HG03457 (cell line): ENCODE data around the gene SH3PXD2B.

Experiments used
- ATAC-seq: cut with Tn5 transposase; IDR thresholded peaks from one replicate; pipeline ENCODE4 v1.9.1; 2021; ENCODE audit warnings: moderate number of reproducible peaks; ENCODE audit not compliant: unreplicated experiment

Gene SH3PXD2B

DNA sequence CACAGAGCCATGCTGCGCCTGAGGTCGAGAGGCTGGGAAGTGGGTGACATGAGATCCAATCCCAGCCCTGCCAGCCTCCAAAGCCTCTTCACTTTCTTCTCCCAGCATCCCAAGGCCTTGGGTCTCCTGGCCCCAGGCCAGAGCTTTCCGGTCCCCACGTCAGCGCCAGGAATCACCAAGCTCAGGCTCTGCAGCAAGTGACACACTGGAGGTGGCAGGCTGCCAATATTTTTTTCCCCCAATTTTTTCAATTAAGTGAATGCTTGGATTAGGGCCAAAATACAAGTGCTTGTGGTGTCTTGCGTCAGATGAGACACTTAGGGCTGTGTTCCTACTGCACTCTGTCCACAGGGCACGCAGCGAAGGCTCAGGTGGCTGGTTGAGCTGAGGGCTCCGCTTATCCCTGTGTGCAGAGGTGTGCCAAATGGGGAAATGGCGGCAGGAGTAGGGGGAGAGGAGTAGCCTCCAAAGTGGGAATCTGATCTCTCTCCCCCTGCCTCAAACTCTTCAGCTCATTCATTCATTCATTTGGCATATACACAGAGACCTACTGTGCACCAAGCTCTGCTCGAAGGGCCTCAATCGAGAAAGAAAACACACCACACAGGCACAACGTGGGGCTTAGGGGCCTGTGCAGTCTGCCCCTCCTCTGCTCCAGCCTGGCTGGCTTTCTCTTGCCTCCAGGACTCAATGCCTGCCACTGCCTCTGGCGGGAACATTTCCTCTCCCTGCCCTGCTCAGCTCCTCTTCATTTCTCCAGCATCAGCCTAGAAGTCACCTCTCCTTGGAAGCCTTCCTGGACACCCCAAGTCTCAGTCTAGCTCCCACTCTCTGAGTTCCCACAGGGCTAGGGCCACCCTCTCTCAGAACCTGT is 16.6 kb downstream of the SH3PXD2B start:
- no peak for ATAC-seq

DNA sequence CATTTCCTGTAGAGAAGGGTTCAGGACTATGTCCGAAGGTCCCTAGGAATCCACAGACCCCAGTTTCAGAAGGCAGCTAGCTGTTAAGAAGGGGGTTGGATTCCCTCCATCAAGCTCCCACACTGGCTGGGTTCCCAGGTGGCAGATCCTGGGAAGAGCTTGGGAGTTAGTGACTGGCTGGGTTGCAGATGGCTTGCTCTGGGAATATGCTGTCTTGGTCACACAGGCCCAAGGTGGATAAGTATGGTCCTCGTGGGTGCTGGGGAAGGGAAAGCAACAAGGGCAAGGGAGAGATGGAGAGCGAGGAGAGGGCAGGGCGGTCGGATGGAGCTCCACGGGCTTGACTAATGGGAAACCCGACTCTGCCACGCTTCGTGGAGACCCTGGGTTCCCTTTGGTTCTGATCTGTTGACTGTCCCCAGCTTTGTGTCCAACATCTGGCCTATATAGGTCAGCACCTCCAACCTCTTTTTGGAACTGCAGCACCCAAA is 17.4 kb downstream of the SH3PXD2B start:
- ATAC-seq: no peak

DNA sequence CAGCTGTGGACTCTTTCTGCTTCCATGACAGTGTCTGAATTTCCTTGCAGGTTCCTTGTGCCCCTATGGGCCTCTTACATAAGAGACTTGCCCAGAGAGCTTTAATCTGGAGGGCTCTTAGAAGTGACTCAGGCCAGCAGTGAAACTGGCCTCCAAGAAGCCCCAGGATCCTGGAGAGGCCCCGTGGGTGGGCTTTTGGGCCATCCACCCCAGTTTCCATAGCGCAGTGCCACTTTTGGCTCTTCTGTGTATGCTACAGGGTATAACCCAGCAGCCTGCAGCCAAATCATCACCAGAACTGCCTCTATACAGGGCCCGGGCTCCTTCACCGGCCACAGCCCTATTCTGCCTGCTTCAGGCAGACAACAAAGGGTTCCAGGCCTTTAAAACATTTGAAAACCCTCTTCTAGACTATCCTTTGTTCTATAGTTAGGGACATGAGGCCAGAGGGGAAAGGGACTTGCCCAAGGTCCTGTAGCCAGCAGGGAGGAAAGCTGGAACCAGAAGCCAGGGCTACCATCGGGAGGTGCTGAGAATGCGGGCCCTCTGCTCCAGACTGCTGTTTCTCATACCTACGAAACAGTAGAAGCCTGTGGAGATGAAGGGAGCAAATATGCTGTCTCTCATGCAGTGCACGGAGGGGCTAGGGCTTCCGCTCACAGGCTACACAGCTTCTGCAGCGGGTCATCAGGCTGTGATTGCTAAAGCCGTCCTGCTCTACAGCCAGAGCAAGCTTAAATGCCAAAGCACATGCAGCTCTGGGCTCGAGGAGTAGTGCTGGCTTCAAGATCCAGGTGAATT is 18.0 kb downstream of the SH3PXD2B start:
- no peak for ATAC-seq

DNA sequence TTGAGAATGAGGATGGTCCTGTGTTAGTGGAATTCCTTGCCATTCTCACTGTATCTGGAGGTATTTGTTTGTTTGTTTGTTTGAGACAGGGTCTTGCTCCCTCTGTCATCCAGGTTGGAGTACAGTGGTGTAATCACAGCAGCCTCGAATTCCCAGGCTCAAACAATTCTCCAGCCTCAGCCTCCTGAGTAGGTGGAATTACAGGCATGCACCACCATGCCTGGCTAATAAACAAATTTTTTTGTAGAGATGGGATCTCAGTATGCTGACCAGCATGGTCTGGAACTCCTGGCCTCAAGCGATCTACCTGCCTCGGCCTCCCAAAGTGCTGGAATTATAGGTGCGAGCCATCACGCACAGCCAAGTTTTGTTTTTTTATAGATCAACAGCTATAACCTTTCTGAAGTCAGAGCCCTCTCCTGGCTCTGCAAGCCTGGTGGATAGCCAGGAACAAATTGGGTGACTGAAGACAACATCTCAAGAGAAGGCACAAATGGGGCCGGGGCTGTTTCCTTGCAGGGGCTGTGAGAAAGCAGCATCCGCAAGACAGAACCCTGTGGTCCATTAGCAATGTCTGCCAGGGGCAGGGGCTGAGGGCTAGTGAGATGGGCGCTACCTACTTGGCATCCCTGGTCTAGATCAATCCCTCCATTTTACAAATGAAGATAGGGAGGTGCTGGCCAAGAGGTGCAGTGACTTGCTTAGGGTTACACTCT is 18.8 kb downstream of the SH3PXD2B start:
- no peak for ATAC-seq

DNA sequence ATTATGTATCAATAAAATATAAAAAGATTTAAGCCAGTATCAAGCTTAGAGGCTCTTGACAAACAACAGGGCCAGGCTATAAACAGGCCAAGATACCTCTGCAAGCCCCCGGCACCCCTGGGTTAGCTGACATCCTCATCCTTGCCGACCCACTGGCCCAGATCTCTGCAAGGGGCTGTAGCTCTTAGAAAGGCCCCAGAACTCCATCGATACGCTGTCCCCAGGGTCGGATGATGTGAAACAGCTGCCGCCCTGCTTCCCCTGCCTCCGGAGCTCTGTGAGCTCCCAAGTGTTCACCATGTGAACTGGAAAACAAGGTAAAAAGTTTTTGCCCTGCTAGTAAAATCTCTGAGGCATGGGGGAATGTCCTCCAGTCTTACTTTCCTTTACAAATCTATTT is 20.1 kb downstream of the SH3PXD2B start:
- no peak for ATAC-seq

DNA sequence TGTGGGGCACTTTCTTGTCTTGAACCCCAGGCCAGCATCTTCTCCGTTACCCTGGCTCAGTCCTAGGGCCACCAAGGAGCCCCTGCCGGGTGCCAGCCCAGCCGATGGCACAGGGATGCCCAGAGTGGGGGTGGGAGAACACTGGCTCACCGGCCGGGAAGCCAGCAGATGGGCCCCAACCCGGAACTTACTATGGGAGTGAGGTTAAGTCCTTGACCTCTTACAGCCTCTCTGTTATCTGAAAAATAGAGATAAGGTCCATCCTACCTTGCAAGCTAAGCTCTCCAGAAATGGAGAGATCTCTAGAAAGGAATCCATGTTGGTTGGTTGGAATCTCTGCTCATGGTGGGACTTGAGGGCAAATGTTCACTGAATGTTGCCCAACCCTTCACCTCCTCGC is 20.8 kb downstream of the SH3PXD2B start:
- ATAC-seq: no peak

DNA sequence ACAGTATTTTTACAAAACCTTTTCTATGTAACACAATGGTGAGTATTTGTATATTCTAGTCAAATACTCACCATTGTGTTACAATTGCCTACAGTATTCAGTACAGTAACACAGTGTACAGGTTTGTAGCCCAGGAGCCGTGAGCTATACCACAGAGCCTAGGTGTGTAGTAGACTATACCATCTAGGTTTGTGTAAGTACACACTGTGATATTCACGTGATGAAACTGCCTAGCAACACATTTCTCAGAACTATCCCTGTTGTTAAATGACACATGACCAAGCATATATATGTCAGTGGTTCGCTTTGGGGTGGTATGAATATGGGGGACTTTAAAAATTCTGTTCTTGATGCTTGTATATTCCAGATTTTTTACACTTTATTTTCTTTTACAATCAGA is 21.3 kb downstream of the SH3PXD2B start:
- no peak for ATAC-seq

DNA sequence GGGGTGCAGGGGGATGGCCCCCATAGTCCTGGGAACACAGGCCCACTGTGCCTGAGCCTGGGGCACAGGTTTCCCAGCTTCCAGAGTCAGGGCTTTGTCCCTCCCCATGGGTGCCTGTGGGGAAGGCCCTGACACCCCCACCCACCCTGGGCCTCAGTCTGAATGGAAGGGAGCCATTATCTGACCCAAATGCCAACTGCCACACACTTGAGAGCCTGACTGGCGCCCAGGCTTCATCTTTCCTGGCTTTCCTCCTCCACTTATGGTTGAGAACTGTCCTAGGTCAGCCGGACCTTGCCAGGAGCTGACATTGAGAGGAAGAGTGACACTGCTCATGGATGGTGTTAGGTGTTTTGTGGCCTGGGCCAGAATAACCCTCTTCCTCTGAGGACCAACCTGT is 24.0 kb downstream of the SH3PXD2B start:
- no peak for ATAC-seq

DNA sequence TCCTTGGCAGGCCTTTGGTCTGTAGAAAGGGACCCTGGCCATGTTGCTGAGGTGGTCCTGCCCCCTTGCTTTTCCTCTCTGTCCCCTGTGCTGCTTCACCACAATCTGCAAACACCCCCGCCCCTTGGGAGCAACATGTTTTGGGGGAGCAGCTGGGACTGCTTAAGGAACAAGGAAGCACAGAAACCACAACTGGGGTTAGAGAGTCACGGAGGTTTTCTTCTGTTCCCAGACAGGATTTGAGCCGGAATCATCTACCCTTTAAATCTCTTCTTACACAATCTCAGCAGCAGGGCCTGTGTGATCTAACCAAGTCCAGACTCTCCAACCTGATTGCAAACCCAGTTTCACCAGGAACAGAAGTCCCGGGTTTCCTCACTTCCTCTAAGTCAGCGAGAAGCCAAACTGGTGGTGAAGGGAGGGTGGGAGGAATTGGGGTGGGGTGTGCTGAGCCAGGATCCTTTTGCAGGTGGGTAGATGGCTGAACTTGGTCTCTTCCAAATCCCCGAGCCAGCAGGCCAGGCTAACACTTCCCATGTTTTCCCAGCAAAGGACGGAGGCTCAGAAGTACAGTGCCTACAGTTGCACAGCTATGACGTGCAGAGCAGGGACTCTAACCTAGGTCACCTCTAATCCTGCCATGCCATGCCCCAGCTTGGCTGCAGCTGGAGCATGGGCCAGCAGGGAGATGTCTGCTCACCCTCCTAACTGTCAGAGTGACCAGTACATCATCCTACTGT is 25.0 kb downstream of the SH3PXD2B start:
- ATAC-seq: no peak

DNA sequence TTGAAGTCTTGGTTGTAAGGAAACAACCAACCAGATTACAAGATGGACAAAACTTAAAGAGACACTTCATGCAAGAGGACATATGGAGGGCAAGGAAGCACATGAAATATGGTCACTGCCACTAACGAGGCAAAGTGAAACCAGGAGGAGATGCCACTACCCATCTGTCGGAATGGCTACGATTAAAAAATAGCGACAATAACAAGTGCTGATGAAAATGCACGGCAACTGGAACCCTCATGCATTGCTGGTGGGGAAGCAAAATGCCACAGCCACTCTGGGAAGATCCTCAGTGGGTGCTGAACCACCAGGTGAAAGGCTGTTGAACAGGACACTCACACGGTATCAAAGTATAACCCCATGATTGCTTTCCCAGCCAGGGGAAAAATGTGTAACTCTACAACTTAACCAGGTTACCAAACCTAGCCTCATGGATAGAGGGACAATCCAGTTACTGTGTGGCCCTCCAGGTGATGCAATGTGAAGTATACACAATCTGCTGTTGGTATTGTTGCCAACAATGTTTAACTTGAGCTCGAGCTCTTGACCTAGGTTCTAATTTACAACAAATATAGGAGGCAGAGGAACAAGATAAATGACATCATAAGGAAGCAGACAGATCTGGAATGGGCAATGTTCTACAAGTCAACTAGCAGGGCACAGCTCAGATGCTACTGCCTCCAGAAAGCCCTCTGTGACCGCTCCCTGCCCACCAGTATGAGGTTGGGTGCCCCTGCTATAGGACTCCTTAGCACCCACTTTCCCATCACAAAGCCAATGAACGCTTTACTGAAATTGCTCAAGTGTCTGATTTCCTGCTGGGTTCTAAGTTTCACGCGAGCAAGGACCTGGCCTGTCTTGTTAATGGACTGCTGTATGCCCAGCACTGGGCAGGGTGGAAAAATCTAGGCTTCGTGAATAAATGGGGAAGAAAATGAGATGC is 25.8 kb downstream of the SH3PXD2B start:
- ATAC-seq: no peak

DNA sequence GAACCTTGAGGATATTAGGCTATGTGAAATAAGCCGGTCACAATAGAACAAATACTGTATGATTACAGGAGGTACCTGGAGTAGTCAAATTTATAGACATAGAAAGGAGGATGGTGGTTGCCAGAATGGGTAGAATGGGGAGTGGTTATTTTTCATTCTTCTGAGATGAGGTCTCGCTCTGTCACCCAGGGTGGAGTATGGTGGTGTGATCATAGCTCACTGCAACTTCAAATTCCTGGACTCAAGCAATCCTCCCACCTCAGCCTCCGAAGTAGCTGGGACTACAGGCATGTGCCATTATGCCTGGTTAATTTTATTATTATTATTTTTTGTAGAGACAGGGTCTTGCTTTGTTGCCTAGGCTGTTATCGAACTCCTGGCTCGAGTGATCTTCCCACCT is 27.1 kb downstream of the SH3PXD2B start:
- no peak for ATAC-seq

DNA sequence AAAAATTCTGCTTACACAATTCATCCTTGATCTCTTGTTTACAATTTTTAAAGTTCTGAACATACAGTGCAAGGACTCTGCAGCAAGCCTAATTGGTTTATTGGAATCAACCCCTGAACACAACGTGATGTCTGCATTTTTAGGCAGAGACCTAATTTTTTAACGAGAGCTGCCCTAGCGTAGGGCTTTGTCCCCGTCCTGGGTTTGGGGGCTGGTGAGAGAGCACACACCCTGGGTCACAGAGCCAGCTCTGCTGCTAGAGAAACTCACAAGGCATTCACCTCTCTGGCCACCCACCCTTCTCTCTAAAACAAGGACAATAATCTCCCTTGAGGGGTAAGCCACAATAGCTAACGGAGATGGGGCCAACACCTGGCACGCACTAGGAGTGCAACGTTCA is 28.2 kb downstream of the SH3PXD2B start:
- no peak for ATAC-seq

DNA sequence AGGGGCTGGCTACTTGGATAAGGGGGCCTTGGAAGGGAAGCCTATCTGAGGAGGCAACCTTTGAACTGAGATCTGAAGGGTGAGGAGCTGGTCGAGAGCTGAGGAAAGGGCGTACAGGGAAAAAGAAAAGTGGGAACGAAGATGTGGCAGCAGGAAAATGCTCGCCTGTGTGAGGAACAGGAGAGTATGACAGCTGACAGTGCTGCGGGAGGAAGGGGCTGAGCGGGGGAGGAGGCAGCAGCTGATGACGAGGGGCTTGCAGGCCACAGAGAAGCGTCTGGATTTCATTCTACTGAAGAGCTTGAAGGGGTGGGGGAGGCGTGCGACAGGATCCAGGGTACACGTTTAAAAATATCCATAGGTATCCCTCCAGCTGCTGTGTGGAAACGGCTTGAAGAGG is 28.9 kb downstream of the SH3PXD2B start:
- no peak for ATAC-seq

DNA sequence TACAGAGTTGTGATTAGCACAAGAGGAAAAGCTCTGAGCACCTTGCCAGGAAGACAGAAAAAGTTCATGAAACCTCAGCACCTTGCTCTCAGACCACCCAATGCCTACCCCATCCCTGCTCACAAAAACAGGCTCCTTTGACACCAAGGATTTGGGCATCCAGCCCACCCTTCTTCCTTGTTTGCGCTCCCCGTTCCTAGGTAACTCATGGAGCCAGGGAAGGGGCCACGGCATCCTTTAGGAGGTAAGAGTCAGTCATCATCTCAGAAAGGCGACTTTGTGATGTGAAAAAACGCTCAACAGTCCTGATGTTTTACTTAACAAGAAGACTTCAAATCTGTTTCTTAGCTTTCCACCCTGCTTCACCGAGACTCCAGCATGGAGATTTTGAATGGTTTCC is 29.5 kb downstream of the SH3PXD2B start:
- no peak for ATAC-seq

DNA sequence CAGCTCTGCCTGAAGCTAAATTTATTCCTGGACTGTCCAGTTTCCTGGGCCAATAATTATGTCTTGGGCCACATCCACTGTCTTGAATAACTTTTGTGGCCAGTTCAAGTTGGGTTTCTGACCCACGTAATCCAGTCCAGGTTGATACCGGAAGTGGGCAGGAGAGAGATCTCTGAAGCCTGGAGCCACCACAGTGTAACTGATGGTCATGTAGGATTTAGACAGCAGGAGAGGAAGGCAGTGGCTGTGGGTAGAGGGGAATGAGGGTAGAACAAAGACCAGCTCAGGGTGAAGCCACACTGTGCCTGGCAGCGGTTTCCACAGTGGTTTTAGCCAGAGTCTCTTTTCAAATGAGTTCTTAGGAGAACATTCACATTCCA is 30.2 kb downstream of the SH3PXD2B start:
- ATAC-seq: no peak

DNA sequence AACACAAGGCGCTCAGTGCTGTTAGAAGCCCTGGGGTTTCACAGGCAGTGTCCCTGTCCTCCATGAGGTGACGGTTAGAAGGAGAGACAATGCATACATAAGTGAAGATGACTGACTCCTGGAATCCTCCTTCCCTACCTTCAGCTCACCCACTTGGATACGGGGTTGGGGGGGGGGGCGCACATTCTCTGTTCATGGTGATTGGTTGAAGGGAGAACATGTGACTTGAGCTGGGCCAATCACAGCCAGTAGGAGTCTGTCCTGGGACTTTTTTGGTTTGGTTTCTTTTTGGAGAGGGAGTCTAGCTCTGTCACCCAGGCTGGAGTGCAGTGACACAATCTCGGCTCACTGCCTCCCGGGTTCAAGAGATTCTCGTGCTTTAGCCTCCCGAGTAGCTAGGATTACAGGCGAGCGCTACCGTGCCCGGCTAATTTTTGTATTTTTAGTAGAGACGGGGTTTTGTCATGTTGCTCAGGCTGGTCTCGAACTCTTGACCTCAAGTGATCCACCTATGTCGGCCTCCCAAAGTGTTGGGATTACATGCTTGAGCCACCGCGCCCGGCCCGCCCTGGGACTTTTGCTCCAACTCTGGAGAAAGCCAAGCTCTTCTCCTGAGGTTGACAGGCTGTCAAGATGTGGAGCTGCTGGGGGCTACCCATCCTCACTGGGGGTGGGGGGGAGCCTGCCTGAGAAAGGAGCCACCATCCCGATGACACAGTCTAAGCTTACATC is 30.8 kb downstream of the SH3PXD2B start:
- ATAC-seq: no peak

DNA sequence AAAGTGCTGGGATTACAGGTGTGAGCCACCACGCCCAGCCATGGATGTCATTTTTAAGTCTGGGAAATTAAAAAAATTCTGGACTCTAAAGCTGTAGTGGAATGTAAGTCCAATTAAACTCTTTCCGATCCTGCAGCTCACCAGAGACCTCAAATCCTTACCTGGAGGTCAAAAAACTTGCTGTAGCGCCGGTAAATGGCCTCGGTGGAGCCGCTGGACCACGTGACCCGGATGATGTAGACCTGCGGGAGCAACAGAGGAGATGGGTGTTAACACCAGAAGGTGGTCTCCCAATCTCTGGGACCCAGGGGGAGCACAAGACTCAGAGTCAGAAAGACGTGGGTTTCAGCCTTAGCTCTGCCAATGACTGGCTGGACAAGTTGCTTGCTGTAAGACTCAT is 32.1 kb downstream of the SH3PXD2B start:
- no peak for ATAC-seq

DNA sequence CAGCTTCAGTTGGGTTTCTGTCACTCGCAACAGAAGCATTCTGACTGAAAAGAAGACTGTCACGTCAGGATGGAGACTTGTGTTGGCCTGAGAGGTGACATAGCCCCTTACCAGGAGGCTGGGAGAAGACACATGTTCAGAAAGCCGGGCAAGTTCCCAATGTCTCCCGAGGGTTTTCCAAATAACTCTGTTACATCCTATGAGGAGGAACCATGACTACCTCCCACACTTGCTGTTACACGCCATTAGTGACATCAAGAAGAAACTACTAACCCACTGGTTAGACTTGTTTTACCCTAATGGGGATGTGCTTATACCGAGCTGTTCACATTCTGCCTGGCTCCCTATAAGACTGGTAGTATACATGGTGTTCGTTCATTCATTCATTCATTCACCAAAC is 33.3 kb downstream of the SH3PXD2B start:
- ATAC-seq: no peak
